ENCODE measurements around the gene ASAP3.

GRCh38 chr1:23405946-23406345 lies 78.0 kb downstream of the ASAP3 start:
- no peak for TF ChIP-seq EZH2phosphoT487 (IDR thresholded peaks at IDR 0.05; ENCODE audit: borderline replicate concordance, low read length)
- TF ChIP-seq, protein P1, sequence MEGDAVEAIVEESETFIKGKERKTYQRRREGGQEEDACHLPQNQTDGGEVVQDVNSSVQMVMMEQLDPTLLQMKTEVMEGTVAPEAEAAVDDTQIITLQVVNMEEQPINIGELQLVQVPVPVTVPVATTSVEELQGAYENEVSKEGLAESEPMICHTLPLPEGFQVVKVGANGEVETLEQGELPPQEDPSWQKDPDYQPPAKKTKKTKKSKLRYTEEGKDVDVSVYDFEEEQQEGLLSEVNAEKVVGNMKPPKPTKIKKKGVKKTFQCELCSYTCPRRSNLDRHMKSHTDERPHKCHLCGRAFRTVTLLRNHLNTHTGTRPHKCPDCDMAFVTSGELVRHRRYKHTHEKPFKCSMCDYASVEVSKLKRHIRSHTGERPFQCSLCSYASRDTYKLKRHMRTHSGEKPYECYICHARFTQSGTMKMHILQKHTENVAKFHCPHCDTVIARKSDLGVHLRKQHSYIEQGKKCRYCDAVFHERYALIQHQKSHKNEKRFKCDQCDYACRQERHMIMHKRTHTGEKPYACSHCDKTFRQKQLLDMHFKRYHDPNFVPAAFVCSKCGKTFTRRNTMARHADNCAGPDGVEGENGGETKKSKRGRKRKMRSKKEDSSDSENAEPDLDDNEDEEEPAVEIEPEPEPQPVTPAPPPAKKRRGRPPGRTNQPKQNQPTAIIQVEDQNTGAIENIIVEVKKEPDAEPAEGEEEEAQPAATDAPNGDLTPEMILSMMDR (IDR thresholded peaks at IDR 0.05; ENCODE audit: low read depth, low read length, poor library complexity, severe bottlenecking): no peak
